ENCODE results near the gene HPDL. TPM values are rescaled to one million over a fixed set of nuclear protein-coding genes. Genes with fewer than 3 reads are reported as not detected.

The HPDL gene
- total and polyA plus RNA-seq, 10 of the 15 experiments (the other 5 are each of a cell fraction or from before 2014, with no cell fraction given), result 1.3 to 75.5 (median 31.8) TPM

DNA sequence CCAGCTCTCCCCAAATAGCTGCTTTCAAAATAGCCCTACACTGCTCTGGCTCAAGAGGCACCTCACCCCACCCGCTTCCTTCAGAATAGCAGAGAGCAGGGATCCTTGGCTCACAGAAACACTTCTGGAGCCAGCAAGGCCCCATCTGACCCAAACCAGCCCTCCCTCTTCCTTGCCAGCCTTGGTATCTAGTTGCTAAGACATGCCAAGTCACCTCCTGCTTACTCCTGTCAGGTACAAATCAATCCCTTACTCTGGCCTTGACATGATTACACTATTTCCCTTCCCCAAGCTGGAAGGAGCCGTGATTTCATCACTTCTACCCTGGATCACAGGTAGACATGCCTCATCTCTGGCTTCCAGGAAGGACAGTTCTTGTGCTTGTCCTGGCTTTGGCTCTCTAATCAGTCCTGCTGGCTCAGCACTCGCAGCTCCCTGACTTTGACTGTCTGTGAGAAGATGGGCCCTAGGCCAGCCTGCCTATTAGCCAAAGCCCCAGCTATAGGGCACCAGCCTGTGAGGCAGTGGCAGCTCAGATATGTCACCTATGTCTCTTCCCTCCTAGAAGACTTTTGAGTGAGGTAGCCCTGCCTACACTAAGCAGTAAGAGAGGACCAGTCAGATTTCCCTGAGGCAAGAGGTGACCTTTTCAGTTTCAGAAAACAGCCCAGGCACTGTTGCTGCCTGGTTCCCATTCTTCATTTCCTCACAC lies 22.4 kb downstream of the HPDL start:
- FAIRE-seq, result no peak
- H3K27me3 ChIP-seq (replicated peaks in 1 of 2; ENCODE audit: control insufficient read depth in 2 of 2, insufficient read depth in 2 of 2, low read length in 1 of 2), result no peaks in the 10 kb centered on the region
- peaks cover 3 to 7% of the 10 kb centered on the region in 2 experiments for H3K36me3 ChIP-seq (ENCODE audit: control insufficient read depth in 2 of 2, insufficient read depth in 2 of 2, low read length in 1 of 2)
- no peak for DNase-seq (ENCODE audit: low read depth, low spot score)
- H3K9ac ChIP-seq (ENCODE audit: control insufficient read depth, insufficient read depth, low read length), result no peak overlapping the region
- CTCF ChIA-PET, result interaction anchor here (0.9 to 4.1 kb wide), 5 partner anchors 11 to 143 kb away, joined by 3 to 25 read pairs (median 7); partner anchors contain the start of gene TESK2
- intact Hi-C loops (cut with micrococcal nuclease; ENCODE audit: unreplicated experiment), result no loop called here
- no peaks in the 10 kb centered on the region for H3K79me2 ChIP-seq (ENCODE audit: control insufficient read depth, insufficient read depth, low read length)
- SMC1A ChIA-PET (ENCODE audit: uncharacterized antibody, unreplicated experiment), result interaction anchor here (0.7 to 3.8 kb wide), 10 partner anchors 8 to 222 kb away, joined by 3 to 23 read pairs (median 4); partner anchors contain the start of genes MUTYH, TESK2 and TOE1
- H3K4me3 ChIP-seq, result no peak overlapping the region
- peak; percentile 37 for ATAC-seq
- RAD21 ChIA-PET (ENCODE audit: unreplicated experiment), result interaction anchor here (0.8 to 2.1 kb wide), 6 partner anchors 9 to 144 kb away, joined by 3 to 7 read pairs (median 4); partner anchors contain the start of gene TOE1
- H3K27ac ChIP-seq (ENCODE audit: control insufficient read depth, insufficient read depth), result no peak overlapping the region
- H4K20me1 ChIP-seq (ENCODE audit: control insufficient read depth, insufficient read depth), result no peaks in the 10 kb centered on the region
- 100% methylated on average over 3 of the region's 3 CpGs for WGBS (ENCODE audit: insufficient coverage, insufficient replicate concordance, low lambda C conversion rate, missing lambda C conversion rate)
- in situ Hi-C loops (cut with MboI), result no loop called here
- no peak overlapping the region for H3K4me2 ChIP-seq (ENCODE audit: control insufficient read depth, insufficient read depth)
- POLR2A ChIA-PET, result interaction anchor here (0.6 to 1.7 kb wide), 5 partner anchors 9 to 404 kb away, joined by 3 to 6 read pairs (median 4); partner anchors contain the start of genes MUTYH and TOE1
- no peak overlapping the region for H2AFZ ChIP-seq (ENCODE audit: control insufficient read depth, low read depth, low read length)
- BruUV-seq (replicated peaks), result no TSS peak
- no peaks in the 10 kb centered on the region for H3K9me3 ChIP-seq (replicated peaks; ENCODE audit: control insufficient read depth, insufficient read depth, low read length)
- H3K4me1 ChIP-seq (ENCODE audit: control insufficient read depth, insufficient read depth, low read length), result no peaks in the 10 kb centered on the region
- no peak for TF ChIP-seq FOXM1 (IDR thresholded peaks at IDR 0.05; ENCODE audit: low read depth, low read length)
- no peak for TF ChIP-seq ATF2 (IDR thresholded peaks at IDR 0.05; ENCODE audit: low read length)
- no peak for TF ChIP-seq CREB1 (IDR thresholded peaks at IDR 0.05; ENCODE audit: low read depth)
- TF ChIP-seq, protein P1, sequence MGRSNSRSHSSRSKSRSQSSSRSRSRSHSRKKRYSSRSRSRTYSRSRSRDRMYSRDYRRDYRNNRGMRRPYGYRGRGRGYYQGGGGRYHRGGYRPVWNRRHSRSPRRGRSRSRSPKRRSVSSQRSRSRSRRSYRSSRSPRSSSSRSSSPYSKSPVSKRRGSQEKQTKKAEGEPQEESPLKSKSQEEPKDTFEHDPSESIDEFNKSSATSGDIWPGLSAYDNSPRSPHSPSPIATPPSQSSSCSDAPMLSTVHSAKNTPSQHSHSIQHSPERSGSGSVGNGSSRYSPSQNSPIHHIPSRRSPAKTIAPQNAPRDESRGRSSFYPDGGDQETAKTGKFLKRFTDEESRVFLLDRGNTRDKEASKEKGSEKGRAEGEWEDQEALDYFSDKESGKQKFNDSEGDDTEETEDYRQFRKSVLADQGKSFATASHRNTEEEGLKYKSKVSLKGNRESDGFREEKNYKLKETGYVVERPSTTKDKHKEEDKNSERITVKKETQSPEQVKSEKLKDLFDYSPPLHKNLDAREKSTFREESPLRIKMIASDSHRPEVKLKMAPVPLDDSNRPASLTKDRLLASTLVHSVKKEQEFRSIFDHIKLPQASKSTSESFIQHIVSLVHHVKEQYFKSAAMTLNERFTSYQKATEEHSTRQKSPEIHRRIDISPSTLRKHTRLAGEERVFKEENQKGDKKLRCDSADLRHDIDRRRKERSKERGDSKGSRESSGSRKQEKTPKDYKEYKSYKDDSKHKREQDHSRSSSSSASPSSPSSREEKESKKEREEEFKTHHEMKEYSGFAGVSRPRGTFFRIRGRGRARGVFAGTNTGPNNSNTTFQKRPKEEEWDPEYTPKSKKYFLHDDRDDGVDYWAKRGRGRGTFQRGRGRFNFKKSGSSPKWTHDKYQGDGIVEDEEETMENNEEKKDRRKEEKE (IDR thresholded peaks at IDR 0.05), result no peak
- no peak for TF ChIP-seq ZNF274 (IDR thresholded peaks at IDR 0.05; ENCODE audit: insufficient read depth, insufficient read length)
- TF ChIP-seq IKZF2 (IDR thresholded peaks at IDR 0.05), result no peak
- TF ChIP-seq JUNB (IDR thresholded peaks at IDR 0.05), result no peak
- TF ChIP-seq RBBP5 (conservative IDR thresholded peaks at IDR 0.05), result no peak
- TF ChIP-seq, protein P2, sequence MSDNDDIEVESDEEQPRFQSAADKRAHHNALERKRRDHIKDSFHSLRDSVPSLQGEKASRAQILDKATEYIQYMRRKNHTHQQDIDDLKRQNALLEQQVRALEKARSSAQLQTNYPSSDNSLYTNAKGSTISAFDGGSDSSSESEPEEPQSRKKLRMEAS (IDR thresholded peaks at IDR 0.05; ENCODE audit: low read depth, low read length), result no peak
- no peak for TF ChIP-seq GABPA (IDR thresholded peaks at IDR 0.05; ENCODE audit: low read depth)
- no peak for TF ChIP-seq YY1 (IDR thresholded peaks at IDR 0.05; ENCODE audit: low read depth, low read length)
- TF ChIP-seq MLLT1 (IDR thresholded peaks at IDR 0.05), result no peak
- no peak for TF ChIP-seq NFYA (IDR thresholded peaks at IDR 0.05; ENCODE audit: borderline replicate concordance, low read depth, low read length)
- TF ChIP-seq DPF2 (IDR thresholded peaks at IDR 0.05), result no peak
